ENCODE measurements around the gene DGKQ. TPM values are rescaled to one million over a fixed set of nuclear protein-coding genes. Genes with fewer than 3 reads are reported as not detected.

The DGKQ gene
- total RNA-seq, 1 donor = 13.5 TPM

- DNase-seq (ENCODE audit: low read depth in 2 of 3, low spot score in 2 of 3) = no peak
These were observed 9.8 kb downstream of the DGKQ start for GRCh38 chr4:963276-964225.

- no peak for DNase-seq (ENCODE audit: low read depth in 2 of 3, low spot score in 2 of 3)
These were observed 10.8 kb downstream of the DGKQ start for GRCh38 chr4:962231-963208.

GRCh38 chr4:961351-962230 lies 11.8 kb downstream of the DGKQ start:
- DNase-seq (ENCODE audit: low read depth in 2 of 3, low spot score in 2 of 3) = no peak

- no peak for DNase-seq (ENCODE audit: low read depth in 2 of 3, low spot score in 2 of 3)
These were observed 12.6 kb downstream of the DGKQ start for GRCh38 chr4:960636-961350.

GRCh38 chr4:960140-960635 lies 13.2 kb downstream of the DGKQ start:
- no peak for DNase-seq (ENCODE audit: low read depth in 2 of 3, low spot score in 2 of 3)

- no peak for DNase-seq (ENCODE audit: low read depth in 2 of 3, low spot score in 2 of 3)
These were observed 13.8 kb downstream of the DGKQ start for GRCh38 chr4:959338-960139.

- no peak for DNase-seq (ENCODE audit: low read depth in 2 of 3, low spot score in 2 of 3)
These were observed 14.6 kb downstream of the DGKQ start for GRCh38 chr4:958696-959337.

- no peak for DNase-seq (ENCODE audit: low read depth in 2 of 3, low spot score in 2 of 3)
These were observed 15.1 kb downstream of the DGKQ start for GRCh38 chr4:958314-958665.

- DNase-seq (ENCODE audit: low read depth in 2 of 3, low spot score in 2 of 3) = no peak
These were observed 15.6 kb downstream of the DGKQ start for GRCh38 chr4:957581-958313.

GRCh38 chr4:957231-957580 lies 16.2 kb downstream of the DGKQ start:
- no peak for DNase-seq (ENCODE audit: low read depth in 2 of 3, low spot score in 2 of 3)

- no peak for DNase-seq (ENCODE audit: low read depth in 2 of 3, low spot score in 2 of 3)
These were observed 16.7 kb downstream of the DGKQ start for GRCh38 chr4:956531-957230.

- no peak for DNase-seq (ENCODE audit: low read depth in 2 of 3, low spot score in 2 of 3)
These were observed 17.4 kb downstream of the DGKQ start for GRCh38 chr4:955931-956381.

GRCh38 chr4:955161-955921 lies 18.0 kb downstream of the DGKQ start:
- no peak for DNase-seq (ENCODE audit: low read depth in 2 of 3, low spot score in 2 of 3)

GRCh38 chr4:954211-955020 lies 19.0 kb downstream of the DGKQ start:
- no peak for DNase-seq (ENCODE audit: low read depth in 2 of 3, low spot score in 2 of 3)

- no peak for DNase-seq (ENCODE audit: low read depth in 2 of 3, low spot score in 2 of 3)
These were observed 19.8 kb downstream of the DGKQ start for GRCh38 chr4:953574-953915.

Measured in hematopoietic multipotent progenitor cell (in vitro differentiated cells).